ENCODE measurements around the gene TPM1.

GRCh38 chr15:63112871-63113270 is 70.3 kb downstream of the TPM1 start:
- TF ChIP-seq EZH2 (IDR thresholded peaks at IDR 0.05; ENCODE audit: insufficient read depth, poor library complexity, severe bottlenecking) (no peak), EZH2phosphoT487 (IDR thresholded peaks at IDR 0.05; ENCODE audit: insufficient read depth, low read depth) (no peak)

Measured in GM23248 (cell line).